ENCODE results near the gene FBXL3.
"Not testable (repeated sequence)": the region's sequence is repeated elsewhere in the genome, so short reads cannot be mapped to it uniquely, and the experiment has no call there.

FBXL3 gene

GRCh38 chr13:76965759-76966421, 61.1 kb downstream of the FBXL3 start:
- TF ChIP-seq, protein P1, sequence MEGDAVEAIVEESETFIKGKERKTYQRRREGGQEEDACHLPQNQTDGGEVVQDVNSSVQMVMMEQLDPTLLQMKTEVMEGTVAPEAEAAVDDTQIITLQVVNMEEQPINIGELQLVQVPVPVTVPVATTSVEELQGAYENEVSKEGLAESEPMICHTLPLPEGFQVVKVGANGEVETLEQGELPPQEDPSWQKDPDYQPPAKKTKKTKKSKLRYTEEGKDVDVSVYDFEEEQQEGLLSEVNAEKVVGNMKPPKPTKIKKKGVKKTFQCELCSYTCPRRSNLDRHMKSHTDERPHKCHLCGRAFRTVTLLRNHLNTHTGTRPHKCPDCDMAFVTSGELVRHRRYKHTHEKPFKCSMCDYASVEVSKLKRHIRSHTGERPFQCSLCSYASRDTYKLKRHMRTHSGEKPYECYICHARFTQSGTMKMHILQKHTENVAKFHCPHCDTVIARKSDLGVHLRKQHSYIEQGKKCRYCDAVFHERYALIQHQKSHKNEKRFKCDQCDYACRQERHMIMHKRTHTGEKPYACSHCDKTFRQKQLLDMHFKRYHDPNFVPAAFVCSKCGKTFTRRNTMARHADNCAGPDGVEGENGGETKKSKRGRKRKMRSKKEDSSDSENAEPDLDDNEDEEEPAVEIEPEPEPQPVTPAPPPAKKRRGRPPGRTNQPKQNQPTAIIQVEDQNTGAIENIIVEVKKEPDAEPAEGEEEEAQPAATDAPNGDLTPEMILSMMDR (IDR thresholded peaks at IDR 0.05; ENCODE audit: low read depth, low read length): no peak
- no peak for TF ChIP-seq MYC (IDR thresholded peaks at IDR 0.05; ENCODE audit: low read depth, low read length)
- TF ChIP-seq POLR2A (IDR thresholded peaks at IDR 0.05; ENCODE audit: extremely low read depth, insufficient read length): no peak
- TF ChIP-seq, protein P2, sequence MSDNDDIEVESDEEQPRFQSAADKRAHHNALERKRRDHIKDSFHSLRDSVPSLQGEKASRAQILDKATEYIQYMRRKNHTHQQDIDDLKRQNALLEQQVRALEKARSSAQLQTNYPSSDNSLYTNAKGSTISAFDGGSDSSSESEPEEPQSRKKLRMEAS (IDR thresholded peaks at IDR 0.05; ENCODE audit: low read depth, low read length): no peak
- DNase-seq (ENCODE audit: low read depth): no peak
- no peak overlapping the region for H3K4me3 ChIP-seq (ENCODE audit: low read depth, low read length)

DNA sequence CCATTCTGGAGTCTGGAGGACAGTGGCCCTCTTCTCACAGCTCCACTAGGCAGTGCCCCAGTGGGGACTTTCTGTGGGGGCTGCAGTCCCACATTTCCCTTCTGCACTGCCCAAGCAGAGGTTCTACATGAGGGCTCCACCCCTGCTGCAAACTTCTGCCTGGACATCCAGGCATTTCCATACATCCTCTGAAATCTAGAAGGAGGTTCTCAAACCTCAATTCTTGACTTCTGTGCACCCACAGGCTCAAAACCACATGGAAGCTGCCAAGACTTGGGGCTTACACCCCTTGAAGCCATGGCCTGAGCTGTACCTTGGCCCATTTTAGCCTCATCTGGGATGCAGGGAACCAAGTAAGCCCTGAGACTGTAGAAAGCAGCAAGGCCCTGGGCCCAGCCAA, 67.2 kb downstream of the FBXL3 start:
- not testable (repeated sequence) for DNase-seq (ENCODE audit: low read depth); H3K4me3 ChIP-seq (ENCODE audit: low read depth, low read length)

- TF ChIP-seq, protein P2 (IDR thresholded peaks at IDR 0.05; ENCODE audit: low read depth, low read length): no peak
- TF ChIP-seq MYC (IDR thresholded peaks at IDR 0.05; ENCODE audit: low read depth, low read length): no peak
- no peak for TF ChIP-seq POLR2A (IDR thresholded peaks at IDR 0.05; ENCODE audit: extremely low read depth, insufficient read length)
- TF ChIP-seq, protein P1 (IDR thresholded peaks at IDR 0.05; ENCODE audit: low read depth, low read length): no peak
- H3K4me3 ChIP-seq (ENCODE audit: low read depth, low read length): no peak overlapping the region
- DNase-seq (ENCODE audit: low read depth): no peak
Observed at GRCh38 chr13:76958841-76959432, 68.0 kb downstream of the FBXL3 start.

DNA sequence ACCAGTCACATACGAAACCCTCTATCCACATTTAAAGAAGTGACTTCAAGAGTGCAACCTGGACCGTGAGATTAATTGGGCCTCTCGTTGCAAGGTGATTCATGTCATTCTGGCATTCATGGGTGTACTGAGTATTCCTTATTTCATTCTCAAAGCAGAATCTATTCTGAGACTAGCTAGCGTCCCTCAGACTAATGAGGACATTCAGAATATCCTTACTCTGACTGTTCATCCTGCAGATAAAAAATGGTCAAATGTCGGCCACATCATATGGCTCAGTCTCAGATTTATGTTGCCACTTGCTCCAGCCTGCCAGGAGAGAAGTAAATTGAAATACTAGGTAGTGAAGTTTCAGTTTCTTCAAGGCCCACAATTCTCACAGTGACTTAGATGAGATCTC, 71.3 kb downstream of the FBXL3 start:
- TF ChIP-seq MYC (IDR thresholded peaks at IDR 0.05; ENCODE audit: low read depth, low read length) (no peak), POLR2A (IDR thresholded peaks at IDR 0.05; ENCODE audit: extremely low read depth, insufficient read length) (no peak)
- TF ChIP-seq, protein P2 (IDR thresholded peaks at IDR 0.05; ENCODE audit: low read depth, low read length): no peak
- TF ChIP-seq, protein P1 (IDR thresholded peaks at IDR 0.05; ENCODE audit: low read depth, low read length): no peak
- no peak for DNase-seq (ENCODE audit: low read depth)
- H3K4me3 ChIP-seq (ENCODE audit: low read depth, low read length): no peak overlapping the region

Data from NB4 (cell line).